Smooth muscle cell (in vitro differentiated cells): ENCODE data around the gene PPFIBP1. TPM values are rescaled to one million over a fixed set of nuclear protein-coding genes. Genes with fewer than 3 reads are reported as not detected.
A peak's percentile ranks its signal among the peaks of the same experiment; 100 is the strongest.

ENCODE experiments used
- DNase-seq: peaks from one replicate; lab custom pipeline; 2025; ENCODE audit not compliant: unreplicated experiment; lab: John Stamatoyannopoulos, UW
- H2AFZ ChIP-seq: fragments of 200-600 bp; sonication (generic); 2 replicates; pipeline ENCODE4 v1.6.0; 2016; ENCODE audit warnings: antibody characterized with exemption, low read depth, mild to moderate bottlenecking
- H3F3A ChIP-seq: fragments of 200-600 bp; sonication (generic); 2 replicates; pipeline ENCODE4 v1.6.0; 2017; ENCODE audit warnings: antibody characterized with exemption, low read depth
- H3K27ac ChIP-seq: fragments of 200-600 bp; sonication (generic); 2 replicates; pipeline ENCODE4 v1.5.1; 2016; ENCODE audit warnings: low read depth, mild to moderate bottlenecking
- H3K27me3 ChIP-seq: fragments of 200-600 bp; sonication (generic); 2 replicates; pipeline ENCODE4 v1.6.1; 2016; ENCODE audit warnings: low read depth, mild to moderate bottlenecking
- H3K36me3 ChIP-seq: fragments of 200-600 bp; sonication (generic); 2 replicates; pipeline ENCODE4 v1.5.1; 2016; ENCODE audit warnings: low read depth
- H3K4me1 ChIP-seq: fragments of 200-600 bp; sonication (generic); 2 replicates; pipeline ENCODE4 v1.5.1; 2016; ENCODE audit warnings: low read depth
- H3K4me2 ChIP-seq: fragments of 200-600 bp; sonication (generic); 2 replicates; pipeline ENCODE4 v1.6.0; 2016; ENCODE audit warnings: mild to moderate bottlenecking
- H3K4me3 ChIP-seq: fragments of 200-600 bp; sonication (generic); 2 replicates; pipeline ENCODE4 v1.5.1; 2016; ENCODE audit warnings: mild to moderate bottlenecking
- H3K79me2 ChIP-seq: fragments of 200-600 bp; sonication (generic); 2 replicates; pipeline ENCODE4 v1.6.0; 2016; ENCODE audit warnings: low read depth, mild to moderate bottlenecking
- H3K9ac ChIP-seq: fragments of 200-600 bp; sonication (generic); 2 replicates; pipeline ENCODE4 v1.6.0; 2016; ENCODE audit warnings: low read depth
- H3K9me3 ChIP-seq: fragments of 200-600 bp; sonication (generic); replicated peaks from 2 replicates; pipeline ENCODE4 v1.5.1; 2016; ENCODE audit warnings: low read depth
- H4K20me1 ChIP-seq: fragments of 200-600 bp; sonication (generic); 2 replicates; pipeline ENCODE4 v1.6.0; 2016; ENCODE audit warnings: low read depth
- WGBS: methylation state at CpG from one replicate; pipeline ENCODE4 v1.1.7; 2016; ENCODE audit warnings: low lambda C conversion rate; 5-methylcytosine and 5-hydroxymethylcytosine counted together
- polyA plus RNA-seq: library from polyadenylated mRNA; unstranded; fragments of >200 nt; fragmentation: Nextera tagmentation; extraction: Ambion mirVana; gene quantifications from 2 replicates; pipeline ENCODE4 v1.2.1, GENCODE V29; 2016
- total RNA-seq: library from RNA; depleted of rRNA; stranded (reverse); fragments of >200 nt; gene quantifications from 2 replicates; pipeline ENCODE4 v1.2.3, GENCODE V29; 2014
- TF ChIP-seq, protein P1 (sequence below): fragments of 200-600 bp; sonication (generic); IDR thresholded peaks from 2 replicates; pipeline ENCODE4 v1.5.1; 2017; ENCODE audit warnings: borderline replicate concordance, mild to moderate bottlenecking, antibody characterized with exemption; ENCODE audit not compliant: insufficient read depth, poor library complexity, severe bottlenecking

Gene PPFIBP1
- total and polyA plus RNA-seq, 2 experiments from 2014 or later, result 45.7 to 150 TPM

- TF ChIP-seq, protein P1, sequence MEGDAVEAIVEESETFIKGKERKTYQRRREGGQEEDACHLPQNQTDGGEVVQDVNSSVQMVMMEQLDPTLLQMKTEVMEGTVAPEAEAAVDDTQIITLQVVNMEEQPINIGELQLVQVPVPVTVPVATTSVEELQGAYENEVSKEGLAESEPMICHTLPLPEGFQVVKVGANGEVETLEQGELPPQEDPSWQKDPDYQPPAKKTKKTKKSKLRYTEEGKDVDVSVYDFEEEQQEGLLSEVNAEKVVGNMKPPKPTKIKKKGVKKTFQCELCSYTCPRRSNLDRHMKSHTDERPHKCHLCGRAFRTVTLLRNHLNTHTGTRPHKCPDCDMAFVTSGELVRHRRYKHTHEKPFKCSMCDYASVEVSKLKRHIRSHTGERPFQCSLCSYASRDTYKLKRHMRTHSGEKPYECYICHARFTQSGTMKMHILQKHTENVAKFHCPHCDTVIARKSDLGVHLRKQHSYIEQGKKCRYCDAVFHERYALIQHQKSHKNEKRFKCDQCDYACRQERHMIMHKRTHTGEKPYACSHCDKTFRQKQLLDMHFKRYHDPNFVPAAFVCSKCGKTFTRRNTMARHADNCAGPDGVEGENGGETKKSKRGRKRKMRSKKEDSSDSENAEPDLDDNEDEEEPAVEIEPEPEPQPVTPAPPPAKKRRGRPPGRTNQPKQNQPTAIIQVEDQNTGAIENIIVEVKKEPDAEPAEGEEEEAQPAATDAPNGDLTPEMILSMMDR, result no peak
- H4K20me1 ChIP-seq, result no peaks in the 10 kb centered on the region
- H3K4me1 ChIP-seq, result no peaks in the 10 kb centered on the region
- H3K36me3 ChIP-seq, result no peaks in the 10 kb centered on the region
- H3K9ac ChIP-seq, result no peak overlapping the region
- no peaks in the 10 kb centered on the region for H3F3A ChIP-seq
- no peaks in the 10 kb centered on the region for H3K27me3 ChIP-seq
- H2AFZ ChIP-seq, result no peak overlapping the region
- no peak overlapping the region for H3K4me2 ChIP-seq
- H3K9me3 ChIP-seq, result no peaks in the 10 kb centered on the region
- no peak overlapping the region for H3K27ac ChIP-seq
- H3K4me3 ChIP-seq, result no peak overlapping the region
- H3K79me2 ChIP-seq, result no peaks in the 10 kb centered on the region
- no peak for DNase-seq
- WGBS, result 76% methylated on average over 5 of the region's 5 CpGs
Measured at GRCh38 chr12:27508736-27509431, 15.1 kb upstream of the PPFIBP1 start.

GRCh38 chr12:27511031-27511722 lies 12.8 kb upstream of the PPFIBP1 start:
- H3K9me3 ChIP-seq, result no peaks in the 10 kb centered on the region
- H3K79me2 ChIP-seq, result no peaks in the 10 kb centered on the region
- WGBS, result 69% methylated on average over 6 of the region's 6 CpGs
- DNase-seq, result no peak
- H3K4me3 ChIP-seq, result no peak overlapping the region
- no peaks in the 10 kb centered on the region for H3F3A ChIP-seq
- H2AFZ ChIP-seq, result peak overlapping the region; percentile 15
- H4K20me1 ChIP-seq, result no peaks in the 10 kb centered on the region
- H3K36me3 ChIP-seq, result no peaks in the 10 kb centered on the region
- TF ChIP-seq, protein P1, result no peak
- H3K27me3 ChIP-seq, result no peaks in the 10 kb centered on the region
- H3K9ac ChIP-seq, result no peak overlapping the region
- H3K4me2 ChIP-seq, result no peak overlapping the region
- no peaks in the 10 kb centered on the region for H3K4me1 ChIP-seq
- H3K27ac ChIP-seq, result peak overlapping the region; percentile 5

DNA sequence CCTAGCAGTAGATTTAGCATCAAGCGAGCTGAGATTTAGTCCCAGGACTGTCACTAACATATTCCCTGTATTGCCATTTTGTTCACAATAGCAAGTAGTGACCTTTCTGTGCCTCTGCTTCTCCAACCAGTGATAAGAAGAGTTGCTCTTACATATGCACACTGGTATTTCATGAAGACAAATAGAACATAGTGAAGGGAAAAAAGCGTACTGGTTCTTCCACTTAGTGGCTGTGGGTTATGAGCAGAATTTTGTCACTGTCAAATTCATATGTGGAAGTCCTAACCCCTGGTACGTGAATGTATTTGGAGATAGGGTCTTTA lies 12.3 kb upstream of the PPFIBP1 start:
- Histone ChIP-seq H3K36me3 (no peaks in the 10 kb centered on the region), H3K79me2 (no peaks in the 10 kb centered on the region), H3K4me1 (no peaks in the 10 kb centered on the region), H3K4me2 (no peak overlapping the region), H3K27ac (peak overlapping the region; percentile 5), H3K9ac (no peak overlapping the region), H3K27me3 (no peaks in the 10 kb centered on the region), H2AFZ (peak overlapping the region; percentile 15), H4K20me1 (no peaks in the 10 kb centered on the region), H3K4me3 (no peak overlapping the region), H3F3A (no peaks in the 10 kb centered on the region), H3K9me3 (no peaks in the 10 kb centered on the region)
- 69% methylated on average over 3 of the region's 3 CpGs for WGBS
- no peak for DNase-seq
- TF ChIP-seq, protein P1, result no peak
